Gastroesophageal sphincter (tissue), 4 donors: ENCODE measurements around the gene RASGRP3. TPM values are rescaled to one million over a fixed set of nuclear protein-coding genes. Genes with fewer than 3 reads are reported as not detected.

Experiments used
- ATAC-seq: fragments of 150-250 bp; one replicate; pipeline ENCODE4 v1.9.1; 2016; ENCODE audit warnings: mild to moderate bottlenecking, moderate library complexity
- H3K27ac ChIP-seq, 4 donors: fragments of 200-600 bp; sonication (generic) in 3 of 4; 1 replicate in 3 of 4; 2 replicates in 1 of 4; pipeline ENCODE4 v1.5.1; 2016 to 2019
- H3K27me3 ChIP-seq: fragments of 200-600 bp; sonication (generic); one replicate; pipeline ENCODE4 v1.5.1; 2019
- H3K36me3 ChIP-seq, 2 donors: fragments of 200-600 bp; sonication (generic); one replicate each; pipeline ENCODE4 v1.5.1; 2019; ENCODE audit warnings: control low read depth in 1 of 2
- H3K4me1 ChIP-seq, 3 donors: fragments of 200-600 bp; sonication (generic); 1 replicate in 2 of 3; 2 replicates in 1 of 3; pipeline ENCODE4 v1.5.1; 2016 to 2019; ENCODE audit warnings: control low read depth in 2 of 3
- H3K4me3 ChIP-seq, 2 donors: fragments of 200-600 bp; sonication (generic); one replicate each; pipeline ENCODE4 v1.5.1; 2019; ENCODE audit warnings: mild to moderate bottlenecking in 1 of 2, moderate library complexity in 1 of 2
- H3K9me3 ChIP-seq, 3 donors: fragments of 200-600 bp; sonication (generic); one replicate each; pipeline ENCODE4 v1.5.1; 2017 to 2019; ENCODE audit warnings: control low read depth in 2 of 3
- EP300 ChIP-seq: sonication (generic); formaldehyde crosslinking; IDR thresholded peaks from one replicate; pipeline ENCODE4 v1.6.1; 2017; ENCODE audit warnings: antibody characterized with exemption, mild to moderate bottlenecking
- POLR2A ChIP-seq, 2 donors: fragments of 450-650 bp; IDR thresholded peaks; one replicate each; pipeline ENCODE4 v1.6.1; 2017; ENCODE audit warnings: antibody characterized with exemption in 2 of 2, mild to moderate bottlenecking in 2 of 2, moderate library complexity in 1 of 2
- POLR2AphosphoS5 ChIP-seq: sonication (generic); formaldehyde crosslinking; IDR thresholded peaks from one replicate; pipeline ENCODE4 v1.6.1; 2017; ENCODE audit warnings: antibody characterized with exemption
- WGBS, 2 donors: methylation state at CpG; one replicate each; pipeline ENCODE4 v1.1.5; 2018; ENCODE audit warnings: low coverage in 1 of 2; 5-methylcytosine and 5-hydroxymethylcytosine counted together
- total RNA-seq, 4 donors: library from RNA; depleted of rRNA; stranded (reverse); fragments of >200 nt; gene quantifications; one replicate each; pipeline ENCODE4 v1.1.0, GENCODE V29; 2016
- TF ChIP-seq, protein P1 (sequence below), 4 experiments: fragments of 200-600 bp in 2 of 4; fragments of 450-650 bp in 2 of 4; sonication (generic) in 1 of 4; IDR thresholded peaks; one replicate each; pipeline ENCODE4 v1.5.1; 2017 to 2019; ENCODE audit warnings: antibody characterized with exemption in 4 of 4, mild to moderate bottlenecking in 2 of 4, moderate library complexity in 2 of 4

Gene RASGRP3
- total RNA-seq, 4 donors from 2014 or later: 2.6 to 23.3 (median 8.3) TPM

DNA sequence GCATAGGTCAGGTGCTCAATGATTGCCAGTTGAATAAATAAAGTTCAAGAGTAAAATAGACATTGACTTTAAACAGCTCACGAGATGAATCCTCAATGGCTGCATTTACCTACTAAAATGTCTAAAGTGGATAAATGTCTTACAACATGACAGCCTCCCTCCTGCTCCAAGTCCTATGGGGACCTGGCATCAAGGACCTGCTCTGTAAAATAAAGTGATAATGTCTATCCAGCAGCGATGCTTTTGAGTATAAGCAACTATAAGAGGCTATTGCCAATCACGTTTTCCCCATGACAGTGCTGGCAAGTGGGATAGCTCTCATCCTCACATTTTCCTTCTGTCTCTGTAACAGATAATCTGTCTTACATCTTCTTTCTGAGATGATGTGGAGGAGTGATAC lies 37.0 kb downstream of the RASGRP3 start:
- Histone ChIP-seq H3K9me3 (no peaks in the 10 kb centered on the region), H3K27me3 (no peaks in the 10 kb centered on the region), H3K27ac (no peak overlapping the region), H3K36me3 (peaks cover 0 to 4% of the 10 kb centered on the region in 2 donors), H3K4me3 (no peak overlapping the region), H3K4me1 (peaks cover 0 to 16% (median 0%) of the 10 kb centered on the region in 3 donors)
- WGBS, 2 donors: 52 to 90% methylated on average over 3 of the region's 3 CpGs
- TF ChIP-seq POLR2A (IDR thresholded peaks at IDR 0.05): no peak
- TF ChIP-seq POLR2AphosphoS5: no peak
- TF ChIP-seq, protein P1, sequence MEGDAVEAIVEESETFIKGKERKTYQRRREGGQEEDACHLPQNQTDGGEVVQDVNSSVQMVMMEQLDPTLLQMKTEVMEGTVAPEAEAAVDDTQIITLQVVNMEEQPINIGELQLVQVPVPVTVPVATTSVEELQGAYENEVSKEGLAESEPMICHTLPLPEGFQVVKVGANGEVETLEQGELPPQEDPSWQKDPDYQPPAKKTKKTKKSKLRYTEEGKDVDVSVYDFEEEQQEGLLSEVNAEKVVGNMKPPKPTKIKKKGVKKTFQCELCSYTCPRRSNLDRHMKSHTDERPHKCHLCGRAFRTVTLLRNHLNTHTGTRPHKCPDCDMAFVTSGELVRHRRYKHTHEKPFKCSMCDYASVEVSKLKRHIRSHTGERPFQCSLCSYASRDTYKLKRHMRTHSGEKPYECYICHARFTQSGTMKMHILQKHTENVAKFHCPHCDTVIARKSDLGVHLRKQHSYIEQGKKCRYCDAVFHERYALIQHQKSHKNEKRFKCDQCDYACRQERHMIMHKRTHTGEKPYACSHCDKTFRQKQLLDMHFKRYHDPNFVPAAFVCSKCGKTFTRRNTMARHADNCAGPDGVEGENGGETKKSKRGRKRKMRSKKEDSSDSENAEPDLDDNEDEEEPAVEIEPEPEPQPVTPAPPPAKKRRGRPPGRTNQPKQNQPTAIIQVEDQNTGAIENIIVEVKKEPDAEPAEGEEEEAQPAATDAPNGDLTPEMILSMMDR (IDR thresholded peaks at IDR 0.05): no peak
- TF ChIP-seq EP300: no peak
- ATAC-seq: no peak

DNA sequence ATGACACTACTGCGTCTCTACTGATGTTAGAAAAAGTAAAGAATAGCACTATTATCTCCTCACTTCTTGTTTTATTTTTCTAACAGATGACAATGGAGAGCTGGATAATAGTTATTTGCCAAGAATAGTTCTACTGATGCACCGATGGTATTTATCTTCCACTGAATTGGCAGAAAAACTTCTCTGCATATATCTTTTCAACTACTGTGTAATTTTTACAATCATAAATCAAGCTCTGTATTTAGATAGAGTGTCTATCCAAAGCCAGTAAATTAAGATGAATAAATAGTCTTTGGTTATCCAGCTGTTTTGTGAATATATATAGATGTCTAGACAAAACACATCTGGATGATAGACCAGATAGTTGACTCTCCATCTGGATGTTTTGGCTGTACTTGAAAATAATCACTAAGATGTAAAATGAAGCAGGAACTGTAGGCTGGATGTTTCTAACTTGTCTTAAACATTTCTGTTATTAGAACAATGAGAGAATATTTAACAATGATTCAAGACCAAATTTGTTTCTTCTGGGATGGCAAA lies 40.1 kb downstream of the RASGRP3 start:
- 30 to 55% methylated on average over 2 of the region's 2 CpGs for WGBS, 2 donors
- TF ChIP-seq POLR2A (IDR thresholded peaks at IDR 0.05) (no peak), EP300 (no peak), POLR2AphosphoS5 (no peak)
- TF ChIP-seq, protein P1 (IDR thresholded peaks at IDR 0.05): no peak
- no peak for ATAC-seq

DNA sequence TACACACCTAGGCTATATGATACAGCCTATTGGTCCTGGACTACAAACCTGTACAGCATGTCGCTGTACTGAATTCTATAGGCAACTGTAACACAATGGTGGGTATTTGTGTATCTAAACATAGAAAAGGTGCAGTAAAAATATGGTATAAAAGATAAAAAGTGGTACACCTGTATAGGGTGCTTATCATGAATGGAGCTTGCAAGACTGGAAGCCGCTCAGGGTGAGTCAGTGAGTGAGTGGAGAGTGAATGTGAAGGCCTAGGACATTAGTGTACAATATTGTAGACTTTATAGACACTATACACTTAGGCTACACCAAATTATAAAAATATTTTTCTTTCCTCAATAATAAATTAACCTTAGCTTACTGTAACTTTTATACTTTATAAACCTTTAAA lies 41.8 kb downstream of the RASGRP3 start:
- H3K27me3 ChIP-seq: no peaks in the 10 kb centered on the region
- H3K4me3 ChIP-seq: no peak overlapping the region
- TF ChIP-seq, protein P1 (IDR thresholded peaks at IDR 0.05): no peak
- TF ChIP-seq EP300 (no peak), POLR2A (IDR thresholded peaks at IDR 0.05) (no peak), POLR2AphosphoS5 (no peak)
- H3K36me3 ChIP-seq: peaks cover 0 to 4% of the 10 kb centered on the region in 2 donors
- WGBS, 2 donors: 97 to 100% methylated on average over 2 of the region's 2 CpGs
- ATAC-seq: no peak
- no peaks in the 10 kb centered on the region for H3K9me3 ChIP-seq
- H3K4me1 ChIP-seq: peaks cover 0 to 19% (median 4%) of the 10 kb centered on the region in 3 donors
- H3K27ac ChIP-seq: no peak overlapping the region

More for the DNA sequence above, 40.1 kb downstream of the RASGRP3 start:
- H3K27ac ChIP-seq: no peak overlapping the region
- H3K27me3 ChIP-seq: no peaks in the 10 kb centered on the region
- H3K9me3 ChIP-seq: no peaks in the 10 kb centered on the region
- no peak overlapping the region for H3K4me3 ChIP-seq
- peaks cover 0 to 4% of the 10 kb centered on the region in 2 donors for H3K36me3 ChIP-seq
- H3K4me1 ChIP-seq: peaks cover 0 to 3% (median 0%) of the 10 kb centered on the region in 3 donors

DNA sequence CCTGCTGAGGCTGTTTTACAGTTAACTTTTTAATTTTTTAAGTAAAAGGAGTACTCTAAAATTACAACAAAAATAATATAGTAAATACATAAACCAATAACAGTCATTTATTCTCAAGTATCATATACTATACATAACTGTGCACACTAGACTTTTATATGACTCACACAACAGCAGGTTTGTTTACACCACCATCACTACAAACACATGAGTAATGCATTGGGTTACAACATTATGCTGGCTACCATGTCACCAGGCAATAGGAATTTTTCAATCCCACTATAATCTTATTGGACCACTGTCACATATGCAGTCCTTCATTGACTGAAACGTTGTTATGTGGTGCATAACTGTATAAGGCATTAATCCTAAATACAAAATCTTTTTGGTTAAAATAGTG lies 42.5 kb downstream of the RASGRP3 start:
- 50% methylated on average over 1 of the region's 1 CpG; no CpG with 5 or more reads in 1 of the 2 donors for WGBS, 2 donors
- peaks cover 0 to 19% (median 4%) of the 10 kb centered on the region in 3 donors for H3K4me1 ChIP-seq
- no peaks in the 10 kb centered on the region for H3K27me3 ChIP-seq
- no peak overlapping the region for H3K27ac ChIP-seq
- peaks cover 0 to 4% of the 10 kb centered on the region in 2 donors for H3K36me3 ChIP-seq
- TF ChIP-seq EP300 (no peak), POLR2A (IDR thresholded peaks at IDR 0.05) (no peak), POLR2AphosphoS5 (no peak)
- TF ChIP-seq, protein P1 (IDR thresholded peaks at IDR 0.05): no peak
- no peak for ATAC-seq
- no peaks in the 10 kb centered on the region for H3K9me3 ChIP-seq
- H3K4me3 ChIP-seq: no peak overlapping the region

DNA sequence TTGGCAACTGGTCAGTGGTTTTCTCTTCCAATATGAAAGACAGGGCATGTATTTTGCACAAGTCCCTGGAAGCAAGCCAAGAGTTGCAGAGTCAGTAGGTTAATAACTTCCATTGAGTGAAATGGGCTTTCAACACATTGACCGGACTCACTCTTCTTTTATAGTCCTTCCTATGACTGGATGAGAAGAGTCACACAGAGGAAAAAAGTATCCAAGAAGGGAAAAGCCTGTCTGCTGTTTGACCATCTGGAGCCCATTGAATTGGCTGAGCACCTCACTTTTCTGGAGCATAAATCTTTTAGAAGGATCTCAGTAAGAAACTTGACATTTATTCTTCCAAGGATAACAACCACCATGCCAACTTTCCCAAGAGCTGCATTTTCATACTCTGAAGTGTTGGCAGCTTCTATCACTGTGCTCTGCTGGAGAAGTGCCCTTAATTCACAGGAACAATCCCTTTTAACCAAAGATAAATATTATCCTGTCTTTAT lies 45.4 kb downstream of the RASGRP3 start:
- peaks cover 0 to 19% (median 4%) of the 10 kb centered on the region in 3 donors for H3K4me1 ChIP-seq
- peak overlapping the region in 2 of 4 donors; percentile 43 to 51 for H3K27ac ChIP-seq
- H3K36me3 ChIP-seq: no peaks in the 10 kb centered on the region
- ATAC-seq: peak; percentile 34
- TF ChIP-seq POLR2A (IDR thresholded peaks at IDR 0.05) (no peak), POLR2AphosphoS5 (peak; percentile 6)
- WGBS, 2 donors: 9 to 33% methylated on average over 1 of the region's 1 CpG
- H3K9me3 ChIP-seq: no peaks in the 10 kb centered on the region
- no peak overlapping the region for H3K4me3 ChIP-seq
- H3K27me3 ChIP-seq: no peaks in the 10 kb centered on the region
